GM21576 (cell line): Measurements from ENCODE around the gene AFM.

Source experiments
- ATAC-seq: cut with Tn5 transposase; IDR thresholded peaks from one replicate; pipeline ENCODE4 v1.9.1; 2021; ENCODE audit warnings: mild to moderate bottlenecking, moderate library complexity; ENCODE audit not compliant: unreplicated experiment

The AFM gene

DNA sequence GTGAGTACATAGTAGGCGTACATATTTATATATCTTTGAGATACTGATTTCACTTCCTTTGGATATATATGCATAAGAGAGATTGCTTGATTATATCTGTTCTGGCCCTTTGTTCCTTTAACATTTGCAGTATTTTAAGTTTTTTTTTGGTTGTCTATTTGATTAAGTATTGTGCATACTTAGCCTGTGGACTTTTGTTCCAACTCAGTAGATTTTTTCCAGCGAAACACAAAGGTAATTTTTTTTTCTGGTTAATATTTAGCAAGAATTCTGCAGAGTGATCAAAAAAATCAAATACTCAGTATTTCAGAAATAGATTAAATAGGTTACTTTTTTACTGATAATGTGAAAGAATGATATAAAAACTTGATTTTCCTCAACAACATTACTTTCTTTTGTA is at the start of gene AFM:
TSS of gene AFM (plus strand) at position 388 of the 400 bp plus-strand sequence. CDS start 31 bp downstream, outside the sequence.
- no peak for ATAC-seq

GRCh38 chr4:73431813-73432168 is 49.8 kb upstream of the AFM start:
- ATAC-seq = no peak

DNA sequence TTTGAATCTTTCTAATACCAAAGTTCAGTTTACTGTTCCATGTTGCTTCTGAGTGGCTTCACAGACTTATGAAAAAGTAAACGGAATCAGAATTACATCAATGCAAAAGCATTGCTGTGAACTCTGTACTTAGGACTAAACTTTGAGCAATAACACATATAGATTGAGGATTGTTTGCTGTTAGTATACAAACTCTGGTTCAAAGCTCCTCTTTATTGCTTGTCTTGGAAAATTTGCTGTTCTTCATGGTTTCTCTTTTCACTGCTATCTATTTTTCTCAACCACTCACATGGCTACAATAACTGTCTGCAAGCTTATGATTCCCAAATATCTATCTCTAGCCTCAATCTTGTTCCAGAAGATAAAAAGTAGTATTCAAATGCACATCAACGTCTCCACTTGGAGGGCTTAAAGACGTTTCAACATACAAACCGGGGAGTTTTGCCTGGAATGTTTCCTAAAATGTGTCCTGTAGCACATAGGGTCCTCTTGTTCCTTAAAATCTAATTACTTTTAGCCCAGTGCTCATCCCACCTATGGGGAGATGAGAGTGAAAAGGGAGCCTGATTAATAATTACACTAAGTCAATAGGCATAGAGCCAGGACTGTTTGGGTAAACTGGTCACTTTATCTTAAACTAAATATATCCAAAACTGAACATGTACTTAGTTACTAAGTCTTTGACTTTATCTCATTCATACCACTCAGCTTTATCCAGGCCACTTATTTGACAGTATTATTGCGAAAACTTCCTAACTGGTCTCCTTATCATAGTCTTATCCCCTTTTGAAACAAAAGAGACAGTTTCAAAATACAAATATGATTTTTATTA is 49.2 kb upstream of the AFM start:
- ATAC-seq = no peak

DNA sequence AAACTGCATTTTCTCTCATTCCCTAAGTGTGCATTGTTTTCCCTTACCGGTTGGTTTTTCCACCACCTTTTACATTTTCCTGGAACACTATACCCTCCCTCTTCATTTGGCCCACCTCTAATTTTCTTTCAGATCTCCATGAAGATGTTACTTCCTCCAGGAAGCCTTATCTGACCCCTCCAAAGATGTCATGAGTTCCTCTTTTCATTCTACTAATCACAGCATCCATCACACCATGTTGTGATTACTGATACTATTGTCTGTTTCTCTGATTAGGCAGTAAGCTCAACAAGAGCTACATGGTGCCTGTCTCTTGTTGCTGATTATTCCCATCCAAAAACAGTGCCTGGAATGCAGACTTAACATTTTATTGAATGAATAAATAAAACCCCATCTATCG is 48.4 kb upstream of the AFM start:
- no peak for ATAC-seq

GRCh38 chr4:73434311-73434710 is 47.2 kb upstream of the AFM start:
- ATAC-seq = no peak

DNA sequence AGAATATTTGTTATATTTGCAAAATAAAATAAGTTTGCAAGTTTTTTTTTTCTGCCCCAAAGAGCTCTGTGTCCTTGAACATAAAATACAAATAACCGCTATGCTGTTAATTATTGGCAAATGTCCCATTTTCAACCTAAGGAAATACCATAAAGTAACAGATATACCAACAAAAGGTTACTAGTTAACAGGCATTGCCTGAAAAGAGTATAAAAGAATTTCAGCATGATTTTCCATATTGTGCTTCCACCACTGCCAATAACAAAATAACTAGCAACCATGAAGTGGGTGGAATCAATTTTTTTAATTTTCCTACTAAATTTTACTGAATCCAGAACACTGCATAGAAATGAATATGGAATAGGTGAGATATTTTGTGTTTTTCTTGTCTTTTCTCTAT is 45.6 kb upstream of the AFM start, which contains the start of gene AFP:
TSS of gene AFP (plus strand) at position 238 of the 400 bp plus-strand sequence. CDS start at position 280, 42 bp downstream.
- no peak for ATAC-seq

DNA sequence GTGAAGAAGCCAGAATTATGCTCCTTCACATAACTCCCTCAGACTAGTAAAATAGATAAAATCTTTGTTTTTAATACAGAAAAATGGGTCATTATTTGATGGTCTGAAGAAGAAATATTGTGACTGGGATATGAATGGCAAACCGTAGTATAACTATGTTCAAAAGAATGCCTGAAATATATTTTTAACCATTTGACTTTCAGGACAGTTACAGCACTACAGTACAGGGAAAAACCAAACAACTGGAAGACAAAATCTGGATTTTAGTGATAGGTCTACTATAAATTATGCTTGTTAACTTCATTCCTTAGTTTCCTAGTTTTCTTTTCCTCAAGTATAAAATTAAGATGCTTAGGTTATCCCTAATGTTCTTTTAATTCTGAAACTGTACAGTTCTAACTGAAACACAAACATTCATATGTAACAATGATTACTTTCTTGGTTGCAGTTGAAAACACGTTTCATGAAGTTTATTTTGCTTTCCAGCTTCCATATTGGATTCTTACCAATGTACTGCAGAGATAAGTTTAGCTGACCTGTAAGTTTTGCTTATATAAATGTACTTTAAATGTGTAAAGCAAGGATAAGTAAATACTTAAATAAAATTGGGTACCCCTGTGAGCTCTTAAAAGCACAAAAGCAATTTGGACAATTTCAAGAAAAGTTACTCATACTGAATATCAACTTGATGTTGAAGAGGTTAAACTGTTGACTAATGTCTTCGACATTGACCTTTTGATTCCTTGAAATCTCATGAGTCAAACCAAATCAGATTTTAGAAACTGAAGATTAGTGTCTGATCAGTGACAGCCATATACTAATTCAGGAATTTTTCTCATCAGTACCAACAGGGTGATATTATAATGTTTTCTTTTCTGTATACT is 44.6 kb upstream of the AFM start:
- no peak for ATAC-seq

- no peak for ATAC-seq
These were observed 44.0 kb upstream of the AFM start for GRCh38 chr4:73437558-73437956.

DNA sequence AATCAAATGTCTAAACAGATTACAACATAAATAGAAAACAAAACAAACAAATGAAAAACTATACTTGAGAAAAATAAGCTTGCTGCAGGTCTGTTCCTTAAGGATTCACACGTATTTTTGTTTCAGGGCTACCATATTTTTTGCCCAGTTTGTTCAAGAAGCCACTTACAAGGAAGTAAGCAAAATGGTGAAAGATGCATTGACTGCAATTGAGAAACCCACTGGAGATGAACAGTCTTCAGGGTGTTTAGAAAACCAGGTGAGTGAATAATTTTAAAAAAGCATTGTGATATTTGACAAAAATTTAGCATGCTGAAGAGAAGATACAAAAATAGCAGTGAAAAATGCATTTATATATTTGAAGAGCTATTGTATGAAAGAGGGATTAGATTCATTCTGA is 43.5 kb upstream of the AFM start:
- no peak for ATAC-seq

DNA sequence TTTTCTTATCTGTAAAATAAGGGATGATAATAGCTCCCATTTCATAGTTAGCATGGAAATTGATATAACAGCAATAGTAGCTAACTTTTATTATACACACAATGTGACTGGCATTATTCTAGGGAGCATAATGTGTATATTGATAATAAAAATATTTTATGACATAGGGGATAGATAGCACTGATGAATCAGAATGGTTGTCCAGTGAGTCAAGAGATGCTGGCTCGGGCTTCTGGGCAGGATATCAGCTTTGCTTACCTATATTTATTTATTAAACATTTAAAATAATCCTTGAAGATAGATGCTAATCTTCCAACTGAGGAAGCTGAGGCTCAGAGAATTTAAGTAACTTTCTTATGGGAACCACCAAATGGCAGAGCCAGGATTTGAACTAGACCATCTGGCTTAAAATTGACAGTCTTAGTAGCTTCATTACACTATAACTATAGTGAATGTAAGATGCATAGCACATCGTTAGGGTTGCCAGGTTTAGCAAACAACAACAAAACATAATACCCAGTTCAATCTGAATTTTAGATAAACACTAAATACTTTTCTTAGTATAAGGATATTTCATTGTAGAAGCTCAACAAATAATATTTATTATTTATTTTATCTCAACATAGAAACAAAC is 42.8 kb upstream of the AFM start:
- ATAC-seq = no peak

GRCh38 chr4:73439445-73439844 is 42.1 kb upstream of the AFM start:
- no peak for ATAC-seq

- ATAC-seq = no peak
These were observed 41.6 kb upstream of the AFM start for GRCh38 chr4:73439991-73440390.

GRCh38 chr4:73440653-73441052 is 40.9 kb upstream of the AFM start:
- no peak for ATAC-seq

- no peak for ATAC-seq
These were observed 39.3 kb upstream of the AFM start for GRCh38 chr4:73442275-73442674.

GRCh38 chr4:73443224-73443623 is 38.3 kb upstream of the AFM start:
- ATAC-seq = no peak

DNA sequence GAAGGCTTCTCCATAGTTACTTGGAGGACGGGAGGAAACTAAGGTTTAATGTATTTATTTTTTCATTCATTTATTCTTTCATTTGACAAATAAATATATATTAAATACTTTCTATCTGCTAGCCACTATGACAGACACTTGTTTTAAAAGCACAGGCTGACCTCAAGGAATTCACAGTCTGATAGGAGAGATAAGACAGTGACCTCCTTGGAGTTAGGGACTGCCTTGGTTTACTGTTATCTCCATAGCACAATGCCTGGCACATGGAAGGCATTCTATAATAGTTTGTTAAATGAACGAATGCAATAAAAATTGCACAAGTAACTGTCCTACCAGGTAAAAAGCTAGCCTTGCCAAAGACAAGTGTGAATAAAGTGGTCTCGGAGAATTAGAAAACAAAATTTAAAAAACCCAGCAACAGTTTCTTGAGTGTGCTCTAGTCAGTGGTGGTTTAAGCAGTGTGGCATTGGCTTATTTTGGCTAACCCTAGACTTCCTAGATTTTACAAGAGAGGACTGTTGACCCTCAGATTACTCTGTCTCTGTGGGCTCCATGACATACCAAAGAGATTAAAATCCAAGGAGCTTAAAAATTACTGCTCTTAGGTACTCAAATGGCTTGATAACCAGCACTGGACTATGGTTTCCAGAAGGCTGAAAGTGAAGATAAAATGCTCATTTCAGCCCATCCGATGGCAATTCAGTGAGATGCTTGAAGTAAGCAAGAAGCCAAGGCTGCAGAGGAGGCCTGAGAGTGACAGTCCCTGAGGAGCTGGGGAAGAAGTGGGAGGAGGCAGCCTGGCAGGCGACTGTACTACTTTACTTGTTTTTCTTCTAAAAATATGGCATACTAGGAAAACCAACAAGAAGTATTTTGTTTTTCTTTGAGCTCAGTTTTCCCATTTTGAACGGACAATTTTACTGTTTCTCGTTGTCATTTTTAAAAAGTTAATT is 35.9 kb upstream of the AFM start:
- ATAC-seq = no peak

DNA sequence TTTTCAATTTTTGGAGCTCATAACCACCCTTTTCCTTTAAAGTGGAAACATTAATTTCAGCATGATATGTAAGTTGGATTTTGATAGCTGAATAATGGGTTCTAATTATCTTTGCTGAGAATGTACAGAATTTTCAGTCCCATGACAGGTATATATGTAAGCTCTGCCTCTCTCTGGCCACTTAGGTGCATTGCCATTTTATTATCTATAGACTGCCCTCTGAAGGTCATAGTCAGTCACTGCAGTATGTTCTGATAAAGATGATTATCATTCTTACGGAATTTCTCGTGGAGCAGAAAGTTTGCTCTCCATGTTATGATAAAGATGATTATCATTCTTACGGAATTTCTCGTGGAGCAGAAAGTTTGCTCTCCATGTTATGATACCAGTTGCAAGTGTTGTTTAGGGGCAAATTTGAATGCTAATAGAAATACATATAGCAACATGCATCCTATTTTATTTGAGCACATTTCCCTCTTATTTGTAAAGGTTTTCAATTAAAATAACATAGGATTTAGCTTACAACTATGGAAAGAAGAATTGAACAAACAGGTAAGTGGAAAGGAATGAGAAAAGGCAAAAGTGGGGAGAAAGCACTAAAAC is 35.1 kb upstream of the AFM start:
- peak; percentile 99 for ATAC-seq

- ATAC-seq = no peak
These were observed 33.9 kb upstream of the AFM start for GRCh38 chr4:73447671-73448070.

GRCh38 chr4:73448448-73449203 is 32.9 kb upstream of the AFM start:
- no peak for ATAC-seq
